Tibial artery (tissue), 4 donors: ENCODE measurements around the gene VIPR1.
A peak's percentile ranks its signal among the peaks of the same experiment; 100 is the strongest.

Source experiments
- DNase-seq, 2 donors: peaks; one replicate each; pipeline ENCODE4 v3.0.0-alpha.2; 2019
- H3K27ac ChIP-seq, 2 donors: fragments of 200-600 bp; sonication (generic) in 1 of 2; 1 replicate in 1 of 2; 2 replicates in 1 of 2; pipeline ENCODE4 v1.5.1; 2018 to 2019; ENCODE audit warnings: mild to moderate bottlenecking in 1 of 2
- H3K27me3 ChIP-seq, 2 donors: fragments of 200-600 bp; sonication (generic) in 1 of 2; one replicate each; pipeline versions ENCODE4 v1.5.1 to v1.6.0; 2016 to 2019
- H3K36me3 ChIP-seq, 3 donors: fragments of 200-600 bp; sonication (generic) in 2 of 3; one replicate each; pipeline ENCODE4 v1.5.1; 2016 to 2019; ENCODE audit warnings: mild to moderate bottlenecking in 2 of 3
- H3K4me1 ChIP-seq, 4 donors: fragments of 200-600 bp; sonication (generic) in 2 of 4; 1 replicate in 3 of 4; 2 replicates in 1 of 4; pipeline ENCODE4 v1.5.1; 2016 to 2019
- H3K4me3 ChIP-seq, 2 donors: fragments of 200-600 bp; sonication (generic) in 1 of 2; 1 replicate in 1 of 2; 2 replicates in 1 of 2; pipeline ENCODE4 v1.5.1; 2018 to 2019; ENCODE audit warnings: mild to moderate bottlenecking in 2 of 2
- H3K9me3 ChIP-seq, 3 donors: fragments of 200-600 bp; sonication (generic) in 1 of 3; one replicate each; pipeline ENCODE4 v1.5.1; 2016 to 2019
- intact Hi-C: fragments of 100-400 bp; cut with DNase I; formaldehyde crosslinking; loops from one replicate; pipeline ENCODE4 v1.15.0; 2023; ENCODE audit warnings: low total_unique reads
- TF ChIP-seq, protein P1 (sequence below), 2 experiments: fragments of 200-600 bp in 1 of 2; fragments of 450-650 bp in 1 of 2; IDR thresholded peaks; one replicate each; pipeline ENCODE4 v1.5.1; 2017 to 2019; ENCODE audit warnings: antibody characterized with exemption in 2 of 2, mild to moderate bottlenecking in 1 of 2, moderate library complexity in 1 of 2

VIPR1 gene

DNA sequence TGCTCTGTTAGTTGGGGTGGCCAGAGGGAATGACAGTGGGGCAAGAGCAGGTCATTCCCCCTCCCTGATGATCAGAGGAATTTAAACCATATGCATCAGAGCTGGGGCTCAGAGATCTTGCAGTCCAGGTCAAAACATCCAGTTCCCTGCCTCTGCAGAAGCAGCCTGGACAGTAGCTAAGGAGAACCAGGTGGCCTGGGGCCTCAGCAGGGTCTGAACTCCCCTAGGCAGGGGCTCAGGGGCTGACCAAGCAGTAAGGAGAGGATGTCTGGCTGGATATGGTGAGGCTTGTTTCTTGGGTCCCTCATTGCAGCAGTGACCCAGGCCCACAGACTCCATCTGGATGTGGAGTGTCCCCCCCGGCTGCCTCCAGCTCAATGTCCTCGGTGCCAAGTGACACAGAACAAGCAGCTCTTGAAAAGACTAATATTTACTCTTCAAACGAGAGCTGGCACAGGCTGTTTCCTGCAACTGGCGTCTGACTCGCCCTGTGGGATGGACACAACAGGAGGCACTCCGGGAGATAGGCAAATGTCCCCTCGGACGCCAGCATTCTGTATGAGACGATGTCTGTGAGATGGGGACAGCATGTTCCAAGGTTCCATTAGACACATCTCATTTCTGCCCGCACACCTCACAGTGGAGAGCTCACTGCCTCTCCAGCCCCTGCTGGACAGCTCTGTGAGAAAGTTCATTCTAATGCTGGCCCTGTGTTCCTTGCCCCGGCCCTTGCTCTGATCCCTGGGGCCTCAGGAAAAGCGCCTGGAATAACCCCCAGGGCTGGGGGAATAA lies 42.2 kb downstream of the VIPR1 start:
- Histone ChIP-seq H3K27ac (peak overlapping the region; percentile 83 to 84), H3K4me1 (peaks cover 0 to 66% (median 52%) of the 10 kb centered on the region in 4 donors), H3K4me3 (no peak overlapping the region), H3K36me3 (peaks cover 0 to 17% (median 15%) of the 10 kb centered on the region in 3 donors), H3K9me3 (no peaks in the 10 kb centered on the region), H3K27me3 (no peaks in the 10 kb centered on the region)
- intact Hi-C loops: loop anchor here (5.0 to 10.0 kb wide), 2 partner anchors 42 to 310 kb away; partner anchors contain the start of gene VIPR1
- peak; percentile 76 to 91 for DNase-seq
- TF ChIP-seq, protein P1, sequence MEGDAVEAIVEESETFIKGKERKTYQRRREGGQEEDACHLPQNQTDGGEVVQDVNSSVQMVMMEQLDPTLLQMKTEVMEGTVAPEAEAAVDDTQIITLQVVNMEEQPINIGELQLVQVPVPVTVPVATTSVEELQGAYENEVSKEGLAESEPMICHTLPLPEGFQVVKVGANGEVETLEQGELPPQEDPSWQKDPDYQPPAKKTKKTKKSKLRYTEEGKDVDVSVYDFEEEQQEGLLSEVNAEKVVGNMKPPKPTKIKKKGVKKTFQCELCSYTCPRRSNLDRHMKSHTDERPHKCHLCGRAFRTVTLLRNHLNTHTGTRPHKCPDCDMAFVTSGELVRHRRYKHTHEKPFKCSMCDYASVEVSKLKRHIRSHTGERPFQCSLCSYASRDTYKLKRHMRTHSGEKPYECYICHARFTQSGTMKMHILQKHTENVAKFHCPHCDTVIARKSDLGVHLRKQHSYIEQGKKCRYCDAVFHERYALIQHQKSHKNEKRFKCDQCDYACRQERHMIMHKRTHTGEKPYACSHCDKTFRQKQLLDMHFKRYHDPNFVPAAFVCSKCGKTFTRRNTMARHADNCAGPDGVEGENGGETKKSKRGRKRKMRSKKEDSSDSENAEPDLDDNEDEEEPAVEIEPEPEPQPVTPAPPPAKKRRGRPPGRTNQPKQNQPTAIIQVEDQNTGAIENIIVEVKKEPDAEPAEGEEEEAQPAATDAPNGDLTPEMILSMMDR (IDR thresholded peaks at IDR 0.05): peak; percentile 26 to 55

DNA sequence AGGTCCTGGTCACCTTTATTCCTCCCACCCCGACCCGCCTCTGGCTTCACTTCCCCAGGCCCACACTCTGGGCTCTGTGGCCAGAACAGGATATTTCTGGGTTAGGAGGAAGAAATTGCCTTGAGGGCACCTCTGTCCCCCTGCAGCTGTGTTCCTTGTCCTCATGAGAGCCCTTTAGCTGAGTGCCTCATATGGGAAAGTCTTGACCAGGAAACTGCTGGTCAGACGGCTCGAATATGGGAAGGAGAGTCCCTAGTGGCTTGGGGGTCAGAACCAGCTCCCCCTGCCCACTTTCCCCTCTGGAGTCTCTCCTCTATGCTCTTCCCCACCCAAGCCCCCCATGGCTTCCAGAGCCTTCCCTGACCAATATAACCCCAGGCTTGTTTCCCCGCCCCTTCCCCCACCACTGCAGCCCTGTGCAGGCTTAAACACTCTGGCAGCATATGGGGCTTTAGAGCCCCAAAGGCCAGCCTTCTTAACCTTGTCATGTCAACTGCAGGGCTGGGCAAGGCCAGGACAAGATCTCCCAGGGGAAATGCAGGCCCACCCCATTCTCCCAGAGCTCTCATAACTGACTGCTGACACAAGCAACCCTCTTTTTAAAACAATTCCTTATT lies 42.9 kb downstream of the VIPR1 start:
- TF ChIP-seq, protein P1 (IDR thresholded peaks at IDR 0.05): no peak
- Histone ChIP-seq H3K27me3 (no peaks in the 10 kb centered on the region), H3K27ac (peak overlapping the region; percentile 83 to 84), H3K9me3 (no peaks in the 10 kb centered on the region), H3K4me3 (no peak overlapping the region), H3K4me1 (peaks cover 0 to 59% (median 50%) of the 10 kb centered on the region in 4 donors), H3K36me3 (peaks cover 0 to 20% (median 19%) of the 10 kb centered on the region in 3 donors)
- intact Hi-C loops: loop anchor here (5.0 to 10.0 kb wide), 2 partner anchors 43 to 311 kb away; partner anchors contain the start of gene VIPR1
- no peak for DNase-seq

DNA sequence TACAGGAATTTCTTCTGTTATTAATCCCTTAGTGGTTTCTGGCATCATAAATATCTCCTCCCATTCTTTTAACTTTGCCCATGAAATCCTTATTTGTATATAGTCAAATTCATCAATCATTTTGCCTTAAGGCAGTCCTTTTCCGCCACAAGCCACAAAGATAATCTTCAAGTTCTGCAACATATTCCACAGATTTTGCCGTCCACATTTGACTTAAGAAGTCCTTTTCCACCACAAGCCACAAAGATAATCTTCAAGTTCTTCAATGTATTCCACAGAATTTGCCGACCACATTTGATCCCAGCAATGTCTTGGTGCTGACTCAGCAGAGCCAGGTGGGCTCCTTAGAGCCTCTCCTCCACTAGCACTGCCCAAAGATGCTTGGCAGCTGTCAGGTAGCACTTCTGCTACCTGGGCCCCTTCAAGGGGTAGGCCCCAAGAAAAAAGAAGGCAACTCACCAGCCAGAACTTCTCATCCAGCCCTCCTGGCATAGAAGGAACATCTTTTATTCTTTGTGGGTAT lies 44.3 kb downstream of the VIPR1 start:
- no peak for DNase-seq
- intact Hi-C loops: loop anchor here (5.0 to 10.0 kb wide), 2 partner anchors 44 to 312 kb away; partner anchors contain the start of gene VIPR1
- H3K27ac ChIP-seq: peak overlapping the region; percentile 83 to 84

DNA sequence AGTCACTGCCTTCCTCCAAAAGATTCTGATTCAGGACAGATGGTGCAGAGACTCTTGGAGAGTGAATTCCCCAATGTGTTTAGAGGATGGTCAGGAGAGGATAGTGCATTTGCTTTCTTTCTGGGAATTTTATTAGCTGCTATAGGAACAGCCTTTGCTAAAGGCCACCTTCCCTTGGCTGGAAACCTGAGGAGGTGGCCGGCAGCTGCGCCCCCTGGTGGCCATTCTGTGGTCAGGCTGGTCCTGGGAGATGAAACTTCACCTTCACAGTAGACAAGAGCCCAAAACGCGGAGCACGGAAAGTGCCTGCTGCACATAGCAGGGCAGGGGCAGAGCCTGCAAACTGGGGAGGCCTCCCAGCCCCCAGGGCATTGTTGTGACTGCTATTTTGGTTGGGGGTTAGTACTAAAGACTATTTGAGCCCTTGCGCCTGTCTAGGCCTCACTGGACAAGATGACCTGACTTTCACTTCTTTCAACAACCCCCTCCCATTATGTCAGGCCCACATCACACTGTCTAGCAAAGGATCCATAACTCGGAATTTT lies 45.0 kb downstream of the VIPR1 start:
- peak; percentile 63 to 78 for DNase-seq
- TF ChIP-seq, protein P1 (IDR thresholded peaks at IDR 0.05): peak; percentile 87 to 94
- Histone ChIP-seq H3K4me1 (peaks cover 0 to 60% (median 45%) of the 10 kb centered on the region in 4 donors), H3K27ac (peak overlapping the region; percentile 83 to 84), H3K27me3 (no peaks in the 10 kb centered on the region), H3K4me3 (no peak overlapping the region), H3K36me3 (peaks cover 0 to 26% (median 19%) of the 10 kb centered on the region in 3 donors), H3K9me3 (no peaks in the 10 kb centered on the region)
- intact Hi-C loops: loop anchor here (5.0 to 10.0 kb wide), 2 partner anchors 45 to 313 kb away; partner anchors contain the start of gene VIPR1

More for the DNA sequence above, 44.3 kb downstream of the VIPR1 start:
- no peaks in the 10 kb centered on the region for H3K27me3 ChIP-seq
- peaks cover 0 to 20% (median 19%) of the 10 kb centered on the region in 3 donors for H3K36me3 ChIP-seq
- H3K9me3 ChIP-seq: no peaks in the 10 kb centered on the region
- TF ChIP-seq, protein P1 (IDR thresholded peaks at IDR 0.05): no peak
- no peak overlapping the region for H3K4me3 ChIP-seq
- H3K4me1 ChIP-seq: peaks cover 0 to 55% (median 45%) of the 10 kb centered on the region in 4 donors

DNA sequence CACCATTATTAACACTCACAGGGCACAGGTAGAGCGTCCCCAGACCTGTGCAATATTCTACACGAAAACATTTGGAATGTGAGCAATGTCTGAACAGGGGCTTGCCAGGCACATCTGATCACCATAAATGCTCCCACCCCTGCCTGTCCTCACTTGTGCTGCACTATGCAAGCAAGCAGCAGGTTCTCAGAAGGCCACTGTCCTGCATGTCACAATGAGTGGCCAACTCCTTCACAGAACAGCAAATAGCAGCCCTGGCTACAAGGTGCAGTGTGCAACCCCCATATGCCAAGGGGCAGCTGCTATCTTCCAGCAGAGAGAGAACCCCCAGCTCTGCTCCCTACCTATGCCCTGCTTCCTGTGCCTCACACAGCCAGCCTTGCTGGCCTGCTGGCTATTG lies 46.7 kb downstream of the VIPR1 start:
- Histone ChIP-seq H3K4me1 (peaks cover 0 to 49% (median 34%) of the 10 kb centered on the region in 4 donors), H3K9me3 (no peaks in the 10 kb centered on the region), H3K36me3 (peaks cover 14 to 43% (median 34%) of the 10 kb centered on the region in 3 donors), H3K27me3 (no peaks in the 10 kb centered on the region), H3K27ac (no peak overlapping the region), H3K4me3 (no peak overlapping the region)
- TF ChIP-seq, protein P1 (IDR thresholded peaks at IDR 0.05): no peak
- no peak for DNase-seq
- intact Hi-C loops: loop anchor here (5.0 to 10.0 kb wide), 2 partner anchors 47 to 314 kb away; partner anchors contain the start of gene VIPR1
